ENCODE data around the gene PKD1L1.

DNA sequence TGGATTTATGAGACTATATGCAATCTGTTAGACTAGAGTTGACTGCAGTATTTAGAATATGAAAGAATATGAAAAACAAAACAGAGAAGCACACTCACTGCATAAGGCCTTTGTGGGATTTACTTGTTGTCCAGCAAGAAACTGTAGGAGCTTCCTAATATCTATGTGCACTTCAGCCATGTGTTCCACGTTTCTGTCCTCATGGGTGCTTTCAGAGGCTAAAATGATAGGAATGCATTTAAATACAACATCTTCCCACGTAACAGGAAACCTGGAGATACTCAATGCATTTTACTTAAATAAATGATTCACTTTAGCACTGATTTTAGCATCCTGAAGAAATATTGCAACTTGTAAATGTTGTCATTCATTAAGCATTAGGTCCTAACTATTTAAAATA, 19.4 kb upstream of the PKD1L1 start:
- TF ChIP-seq, protein P1, sequence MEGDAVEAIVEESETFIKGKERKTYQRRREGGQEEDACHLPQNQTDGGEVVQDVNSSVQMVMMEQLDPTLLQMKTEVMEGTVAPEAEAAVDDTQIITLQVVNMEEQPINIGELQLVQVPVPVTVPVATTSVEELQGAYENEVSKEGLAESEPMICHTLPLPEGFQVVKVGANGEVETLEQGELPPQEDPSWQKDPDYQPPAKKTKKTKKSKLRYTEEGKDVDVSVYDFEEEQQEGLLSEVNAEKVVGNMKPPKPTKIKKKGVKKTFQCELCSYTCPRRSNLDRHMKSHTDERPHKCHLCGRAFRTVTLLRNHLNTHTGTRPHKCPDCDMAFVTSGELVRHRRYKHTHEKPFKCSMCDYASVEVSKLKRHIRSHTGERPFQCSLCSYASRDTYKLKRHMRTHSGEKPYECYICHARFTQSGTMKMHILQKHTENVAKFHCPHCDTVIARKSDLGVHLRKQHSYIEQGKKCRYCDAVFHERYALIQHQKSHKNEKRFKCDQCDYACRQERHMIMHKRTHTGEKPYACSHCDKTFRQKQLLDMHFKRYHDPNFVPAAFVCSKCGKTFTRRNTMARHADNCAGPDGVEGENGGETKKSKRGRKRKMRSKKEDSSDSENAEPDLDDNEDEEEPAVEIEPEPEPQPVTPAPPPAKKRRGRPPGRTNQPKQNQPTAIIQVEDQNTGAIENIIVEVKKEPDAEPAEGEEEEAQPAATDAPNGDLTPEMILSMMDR (tag by site-specific recombination; IDR thresholded peaks at IDR 0.05) = no peak
- no peak for TF ChIP-seq ZNF791 (tag by site-specific recombination; IDR thresholded peaks at IDR 0.05)

Data from HEK293 (cell line).